ENCODE measurements around the gene ATXN1. TPM values are rescaled to one million over a fixed set of nuclear protein-coding genes. Genes with fewer than 3 reads are reported as not detected.

Gene ATXN1
- total RNA-seq, 1 experiment from 2014 or later, result 27.0 TPM

DNA sequence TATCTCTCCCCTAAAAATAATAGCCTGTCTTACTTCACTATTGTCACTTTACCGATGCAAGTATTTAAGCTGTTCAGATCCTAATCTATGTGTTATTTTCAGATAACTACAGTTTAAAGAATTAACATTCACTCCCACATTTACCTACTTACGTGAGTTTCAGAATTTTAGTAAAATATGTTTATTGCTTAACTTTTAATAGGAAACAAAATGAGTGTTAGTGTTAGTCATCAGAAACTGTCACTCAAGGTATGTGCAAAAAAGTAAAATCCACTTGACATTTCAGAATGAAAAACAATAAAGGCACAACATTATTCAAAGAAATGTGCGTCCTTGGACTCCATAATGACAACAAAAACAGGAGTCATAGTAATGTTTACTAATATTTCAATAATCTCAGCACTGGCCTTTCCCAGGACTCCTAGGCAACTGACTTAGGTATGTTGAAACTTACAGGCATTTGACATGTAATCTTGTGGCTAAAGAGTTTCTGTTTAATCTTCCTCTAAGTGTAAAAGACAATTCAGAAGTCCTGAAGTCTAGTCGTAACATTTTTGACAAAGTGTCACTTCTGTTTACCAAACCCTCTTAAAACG is 4.5 kb downstream of the ATXN1 start:
- H3K4me1 ChIP-seq (ENCODE audit: insufficient read depth, low read length), result peaks cover 69% of the 10 kb centered on the region
- no peak for ATAC-seq
- no peaks in the 10 kb centered on the region for H3K9me2 ChIP-seq (replicated peaks; ENCODE audit: low read length)
- TF ChIP-seq EZH2phosphoT487 (IDR thresholded peaks at IDR 0.05; ENCODE audit: borderline replicate concordance, low read length) (no peak), EZH2 (IDR thresholded peaks at IDR 0.05; ENCODE audit: low read length, unreplicated experiment) (no peak)
- TF ChIP-seq, protein P1, sequence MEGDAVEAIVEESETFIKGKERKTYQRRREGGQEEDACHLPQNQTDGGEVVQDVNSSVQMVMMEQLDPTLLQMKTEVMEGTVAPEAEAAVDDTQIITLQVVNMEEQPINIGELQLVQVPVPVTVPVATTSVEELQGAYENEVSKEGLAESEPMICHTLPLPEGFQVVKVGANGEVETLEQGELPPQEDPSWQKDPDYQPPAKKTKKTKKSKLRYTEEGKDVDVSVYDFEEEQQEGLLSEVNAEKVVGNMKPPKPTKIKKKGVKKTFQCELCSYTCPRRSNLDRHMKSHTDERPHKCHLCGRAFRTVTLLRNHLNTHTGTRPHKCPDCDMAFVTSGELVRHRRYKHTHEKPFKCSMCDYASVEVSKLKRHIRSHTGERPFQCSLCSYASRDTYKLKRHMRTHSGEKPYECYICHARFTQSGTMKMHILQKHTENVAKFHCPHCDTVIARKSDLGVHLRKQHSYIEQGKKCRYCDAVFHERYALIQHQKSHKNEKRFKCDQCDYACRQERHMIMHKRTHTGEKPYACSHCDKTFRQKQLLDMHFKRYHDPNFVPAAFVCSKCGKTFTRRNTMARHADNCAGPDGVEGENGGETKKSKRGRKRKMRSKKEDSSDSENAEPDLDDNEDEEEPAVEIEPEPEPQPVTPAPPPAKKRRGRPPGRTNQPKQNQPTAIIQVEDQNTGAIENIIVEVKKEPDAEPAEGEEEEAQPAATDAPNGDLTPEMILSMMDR (conservative IDR thresholded peaks at IDR 0.05; ENCODE audit: low read depth, low read length), result no peak
- no peaks in the 10 kb centered on the region for H3K27me3 ChIP-seq (ENCODE audit: low read length)
- H3K4me2 ChIP-seq (ENCODE audit: low read length), result peak overlapping the region; percentile 57
- H3F3A ChIP-seq (ENCODE audit: low read length, unreplicated experiment), result peaks cover 20% of the 10 kb centered on the region
- intact Hi-C loops (cut with micrococcal nuclease), result no loop called here
- POLR2A ChIA-PET (ENCODE audit: unreplicated experiment), result interaction anchor here (0.6 to 0.7 kb wide), 2 partner anchors 9 to 41 kb away, joined by 3 to 16 read pairs; no protein-coding TSS in a partner anchor
- no TSS peak for BruUV-seq (replicated peaks)
- peak overlapping the region; percentile 33 for H3K9ac ChIP-seq (ENCODE audit: low read length)
- peaks cover 76% of the 10 kb centered on the region for H3K79me2 ChIP-seq (ENCODE audit: low read length)
- H2AFZ ChIP-seq (ENCODE audit: low read length), result no peak overlapping the region
- no peaks in the 10 kb centered on the region for H3K36me3 ChIP-seq (ENCODE audit: low read depth, low read length)
- H3K9me3 ChIP-seq (ENCODE audit: low read length), result no peaks in the 10 kb centered on the region
- H3K27ac ChIP-seq (ENCODE audit: low read length), result peak overlapping the region; percentile 83
- CTCF ChIA-PET, result interaction anchor here (1.1 kb wide), 1 partner anchor 330 kb away, joined by 4 read pairs; no protein-coding TSS in a partner anchor
- H3K4me3 ChIP-seq (ENCODE audit: low read length), result peak overlapping the region; percentile 29
- no peak for DNase-seq
- H4K20me1 ChIP-seq (ENCODE audit: low read length), result no peaks in the 10 kb centered on the region

DNA sequence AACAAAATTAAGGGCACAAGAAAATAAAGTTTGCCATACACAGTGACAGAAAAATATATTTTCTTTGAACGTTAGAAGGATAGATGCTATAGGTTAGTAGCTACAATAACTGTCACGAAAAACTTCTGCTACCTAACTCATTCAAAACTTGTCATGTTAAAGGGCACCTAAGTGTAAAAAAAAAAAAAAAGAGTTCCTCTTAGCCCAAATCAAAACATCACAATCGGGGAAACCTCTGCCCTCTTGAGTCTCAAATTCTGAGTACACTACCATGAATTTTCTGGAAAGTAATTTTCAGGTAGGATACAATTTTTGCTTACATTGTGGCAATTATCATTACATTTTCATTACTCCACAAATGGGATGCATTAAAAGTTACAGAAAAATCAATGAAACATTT is 5.7 kb downstream of the ATXN1 start:
- TF ChIP-seq, protein P1 (conservative IDR thresholded peaks at IDR 0.05; ENCODE audit: low read depth, low read length), result no peak
- no peak for TF ChIP-seq EZH2phosphoT487 (IDR thresholded peaks at IDR 0.05; ENCODE audit: borderline replicate concordance, low read length)
- TF ChIP-seq EZH2 (IDR thresholded peaks at IDR 0.05; ENCODE audit: low read length, unreplicated experiment), result no peak
- Histone ChIP-seq H2AFZ (ENCODE audit: low read length) (no peak overlapping the region), H3K4me2 (ENCODE audit: low read length) (peak overlapping the region; percentile 71), H3K9me3 (ENCODE audit: low read length) (no peaks in the 10 kb centered on the region), H3K4me3 (ENCODE audit: low read length) (peak overlapping the region; percentile 26; the same call in 1 of the 2 replicates), H3F3A (ENCODE audit: low read length, unreplicated experiment) (peaks cover 25% of the 10 kb centered on the region), H3K9ac (ENCODE audit: low read length) (peak overlapping the region; percentile 64), H3K79me2 (ENCODE audit: low read length) (peaks cover 79% of the 10 kb centered on the region), H4K20me1 (ENCODE audit: low read length) (no peaks in the 10 kb centered on the region), H3K4me1 (ENCODE audit: insufficient read depth, low read length) (peaks cover 78% of the 10 kb centered on the region), H3K27ac (ENCODE audit: low read length) (peak overlapping the region; percentile 98), H3K9me2 (replicated peaks; ENCODE audit: low read length) (no peaks in the 10 kb centered on the region), H3K36me3 (ENCODE audit: low read depth, low read length) (no peaks in the 10 kb centered on the region), H3K27me3 (ENCODE audit: low read length) (no peaks in the 10 kb centered on the region)
- BruUV-seq (replicated peaks), result no TSS peak
- no peak for DNase-seq
- ATAC-seq, result no peak
- intact Hi-C loops (cut with micrococcal nuclease), result loop anchor here (1.0 kb wide), 1 partner anchor 42 kb away; no protein-coding TSS in a partner anchor
- ChIA-PET POLR2A (ENCODE audit: unreplicated experiment) (no interaction called here), CTCF (interaction anchor here (0.6 kb wide), 1 partner anchor 14 kb away, joined by 3 read pairs; no protein-coding TSS in a partner anchor)

DNA sequence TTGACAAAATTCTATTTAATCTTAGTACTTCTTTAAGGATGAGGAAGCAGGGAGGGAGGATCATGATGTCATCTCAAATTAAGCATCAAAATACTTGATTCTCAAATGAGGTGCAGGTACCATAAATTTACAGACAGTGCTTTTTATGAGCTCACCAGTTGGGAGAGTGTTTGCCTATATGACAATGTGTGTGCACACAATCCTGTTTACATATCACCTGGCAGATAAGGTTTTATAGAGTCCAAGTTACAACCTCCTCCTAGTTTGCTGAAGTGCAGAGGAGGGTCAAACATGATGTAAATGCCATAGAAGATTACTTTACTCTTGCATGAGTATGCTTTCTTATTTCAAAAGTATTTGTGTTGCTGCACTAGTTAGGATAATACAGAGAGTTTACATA is 6.4 kb downstream of the ATXN1 start:
- Histone ChIP-seq H3K9ac (ENCODE audit: low read length) (peak overlapping the region; percentile 64), H3F3A (ENCODE audit: low read length, unreplicated experiment) (peaks cover 28% of the 10 kb centered on the region), H4K20me1 (ENCODE audit: low read length) (no peaks in the 10 kb centered on the region), H3K9me3 (ENCODE audit: low read length) (no peaks in the 10 kb centered on the region), H3K27me3 (ENCODE audit: low read length) (no peaks in the 10 kb centered on the region), H3K4me1 (ENCODE audit: insufficient read depth, low read length) (peaks cover 84% of the 10 kb centered on the region), H3K27ac (ENCODE audit: low read length) (peak overlapping the region; percentile 98), H2AFZ (ENCODE audit: low read length) (no peak overlapping the region), H3K36me3 (ENCODE audit: low read depth, low read length) (no peaks in the 10 kb centered on the region), H3K4me2 (ENCODE audit: low read length) (peak overlapping the region; percentile 71), H3K79me2 (ENCODE audit: low read length) (peaks cover 78% of the 10 kb centered on the region), H3K9me2 (replicated peaks; ENCODE audit: low read length) (no peaks in the 10 kb centered on the region), H3K4me3 (ENCODE audit: low read length) (peak overlapping the region; percentile 26; the same call in 1 of the 2 replicates)
- BruUV-seq (replicated peaks), result no TSS peak
- CTCF ChIA-PET, result no interaction called here
- intact Hi-C loops (cut with micrococcal nuclease), result loop anchor here (1.0 kb wide), 1 partner anchor 42 kb away; no protein-coding TSS in a partner anchor
- TF ChIP-seq EZH2 (IDR thresholded peaks at IDR 0.05; ENCODE audit: low read length, unreplicated experiment), result no peak
- no peak for TF ChIP-seq EZH2phosphoT487 (IDR thresholded peaks at IDR 0.05; ENCODE audit: borderline replicate concordance, low read length)
- TF ChIP-seq, protein P1 (conservative IDR thresholded peaks at IDR 0.05; ENCODE audit: low read depth, low read length), result no peak
- ATAC-seq, result peak; percentile 48
- POLR2A ChIA-PET (ENCODE audit: unreplicated experiment), result interaction anchor here (0.5 kb wide), 1 partner anchor 1342 kb away, joined by 11 read pairs; no protein-coding TSS in a partner anchor
- DNase-seq, result peak; percentile 87

Data from PC-3 (cell line).